Epithelial cell of esophagus (primary cell): ENCODE results near the gene APBB1IP.
"Not testable (repeated sequence)": the region's sequence is repeated elsewhere in the genome, so short reads cannot be mapped to it uniquely, and the experiment has no call there.

ENCODE experiments used
- DNase-seq: peaks from one replicate; pipeline ENCODE4 v3.0.0; 2010; ENCODE audit warnings: low read depth
- H3K4me3 ChIP-seq: 2 replicates; pipeline ENCODE4 v1.5.1; 2011; ENCODE audit warnings: mild to moderate bottlenecking, low read length, control low read depth
- TF ChIP-seq, protein P1 (sequence below): IDR thresholded peaks from 2 replicates; pipeline ENCODE4 v1.5.1; 2011; ENCODE audit warnings: low read depth, mild to moderate bottlenecking, low read length, control low read depth, inconsistent platforms; ENCODE audit not compliant: insufficient read depth; ENCODE audit errors: missing control alignments

The APBB1IP gene

DNA sequence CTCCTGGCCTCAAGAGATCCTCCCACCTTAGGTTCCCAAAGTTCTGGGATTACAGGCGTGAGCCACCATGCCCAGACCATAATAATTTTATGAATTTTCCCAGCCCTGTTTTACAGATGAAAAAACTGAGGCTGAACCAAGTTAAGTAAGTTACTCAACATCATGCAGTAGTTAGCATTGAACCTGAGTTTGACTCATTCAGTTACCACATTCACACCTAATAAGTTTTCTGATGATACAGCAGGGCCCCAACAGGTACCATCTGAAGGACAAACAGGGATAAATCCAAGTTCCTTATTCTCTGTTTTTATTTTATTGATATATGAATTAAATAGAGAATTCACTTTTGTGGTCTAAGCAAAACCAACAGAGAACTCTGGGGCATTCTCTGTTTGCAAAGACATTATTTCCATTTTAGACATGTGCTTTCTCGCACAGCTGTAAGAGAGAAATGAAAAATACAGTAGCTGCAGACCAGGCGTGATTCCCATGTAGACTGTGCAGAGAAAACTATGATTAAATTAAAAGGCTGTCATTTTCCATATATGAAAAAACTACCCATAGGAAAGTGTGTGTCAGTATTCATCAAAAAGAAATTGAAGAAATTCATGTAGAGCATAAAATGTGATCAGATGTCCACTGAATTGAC is 26.6 kb downstream of the APBB1IP start:
- DNase-seq: no peak
- TF ChIP-seq, protein P1, sequence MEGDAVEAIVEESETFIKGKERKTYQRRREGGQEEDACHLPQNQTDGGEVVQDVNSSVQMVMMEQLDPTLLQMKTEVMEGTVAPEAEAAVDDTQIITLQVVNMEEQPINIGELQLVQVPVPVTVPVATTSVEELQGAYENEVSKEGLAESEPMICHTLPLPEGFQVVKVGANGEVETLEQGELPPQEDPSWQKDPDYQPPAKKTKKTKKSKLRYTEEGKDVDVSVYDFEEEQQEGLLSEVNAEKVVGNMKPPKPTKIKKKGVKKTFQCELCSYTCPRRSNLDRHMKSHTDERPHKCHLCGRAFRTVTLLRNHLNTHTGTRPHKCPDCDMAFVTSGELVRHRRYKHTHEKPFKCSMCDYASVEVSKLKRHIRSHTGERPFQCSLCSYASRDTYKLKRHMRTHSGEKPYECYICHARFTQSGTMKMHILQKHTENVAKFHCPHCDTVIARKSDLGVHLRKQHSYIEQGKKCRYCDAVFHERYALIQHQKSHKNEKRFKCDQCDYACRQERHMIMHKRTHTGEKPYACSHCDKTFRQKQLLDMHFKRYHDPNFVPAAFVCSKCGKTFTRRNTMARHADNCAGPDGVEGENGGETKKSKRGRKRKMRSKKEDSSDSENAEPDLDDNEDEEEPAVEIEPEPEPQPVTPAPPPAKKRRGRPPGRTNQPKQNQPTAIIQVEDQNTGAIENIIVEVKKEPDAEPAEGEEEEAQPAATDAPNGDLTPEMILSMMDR: no peak
- H3K4me3 ChIP-seq: no peak overlapping the region

DNA sequence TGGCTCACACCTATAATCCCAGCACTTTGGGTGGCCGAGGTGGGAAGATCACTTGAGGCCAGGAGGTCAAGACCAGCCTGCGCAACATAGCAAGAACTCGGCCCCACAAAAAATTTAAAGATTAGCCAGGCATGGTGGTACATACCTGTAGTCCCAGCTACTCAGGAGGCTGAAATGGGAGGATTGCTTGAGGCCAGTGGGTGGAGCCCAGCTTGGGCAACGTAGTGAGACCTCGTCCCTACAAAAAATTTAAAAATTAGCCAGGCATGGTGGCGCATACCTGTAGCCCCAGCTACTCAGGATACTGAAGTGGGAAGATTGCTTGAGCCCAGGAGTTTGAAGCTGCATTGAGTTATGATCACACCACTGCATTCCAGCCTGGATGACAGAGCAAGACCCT is 28.4 kb downstream of the APBB1IP start:
- DNase-seq, H3K4me3 ChIP-seq: not testable (repeated sequence)

DNA sequence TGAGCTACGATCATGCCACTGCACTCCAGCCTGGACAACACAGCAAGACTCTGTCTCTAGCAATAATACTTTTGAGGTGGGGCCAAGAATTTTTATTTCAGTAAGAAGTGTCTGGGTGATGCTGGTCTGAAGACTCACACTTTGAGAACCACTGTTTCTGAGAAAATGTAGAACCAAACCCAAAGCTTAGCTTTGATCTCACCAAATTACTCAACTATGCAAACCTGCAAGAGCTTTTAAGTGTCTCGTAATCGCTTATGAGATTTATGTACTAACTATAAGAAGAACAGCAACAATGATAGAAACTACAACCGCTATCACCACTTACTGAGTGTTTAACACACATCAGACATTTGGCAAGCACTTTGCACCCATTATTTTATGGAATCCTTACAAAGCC is 29.5 kb downstream of the APBB1IP start:
- no peak overlapping the region for H3K4me3 ChIP-seq
- DNase-seq: no peak
- TF ChIP-seq, protein P1: no peak

DNA sequence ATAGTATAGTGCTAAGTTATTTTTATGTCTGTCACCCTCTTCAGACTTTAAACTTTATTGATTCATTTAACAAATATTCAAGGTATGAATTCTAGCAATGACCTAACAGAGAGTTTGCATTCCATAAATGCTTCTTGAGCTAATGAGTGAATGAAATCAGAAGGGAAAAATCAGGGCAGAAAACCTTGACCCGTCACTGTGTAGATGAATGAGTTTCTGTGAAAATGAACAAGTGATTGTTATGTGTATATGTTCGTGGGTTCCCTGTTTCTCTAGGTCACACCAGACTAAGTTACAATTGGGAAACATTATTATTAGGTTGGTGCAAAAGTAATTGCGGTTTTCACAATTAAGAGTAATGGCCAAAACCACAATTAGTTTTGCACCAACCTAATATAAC is 30.1 kb downstream of the APBB1IP start:
- TF ChIP-seq, protein P1: no peak
- H3K4me3 ChIP-seq: no peak overlapping the region
- no peak for DNase-seq

DNA sequence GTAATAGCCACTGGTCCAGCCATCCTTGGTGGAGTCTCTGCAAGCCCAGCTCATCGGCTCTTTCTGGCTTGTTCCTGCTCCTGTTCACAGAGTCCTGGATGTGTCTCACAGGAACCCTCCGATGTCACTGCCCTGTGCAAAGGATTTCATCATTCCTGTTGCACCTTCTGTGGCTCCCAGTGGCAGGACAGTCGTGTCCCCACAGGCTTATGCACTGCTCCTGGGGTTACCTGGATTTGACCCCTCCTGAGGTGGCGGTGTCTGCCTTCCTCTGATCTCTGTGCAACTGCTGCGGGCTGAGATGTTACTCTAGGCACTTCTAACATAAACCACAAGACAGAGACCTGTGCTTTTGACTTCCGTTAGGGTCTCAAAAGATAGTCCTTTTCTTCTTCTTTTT is 30.6 kb downstream of the APBB1IP start:
- no peak for DNase-seq
- H3K4me3 ChIP-seq: no peak overlapping the region
- TF ChIP-seq, protein P1: no peak

DNA sequence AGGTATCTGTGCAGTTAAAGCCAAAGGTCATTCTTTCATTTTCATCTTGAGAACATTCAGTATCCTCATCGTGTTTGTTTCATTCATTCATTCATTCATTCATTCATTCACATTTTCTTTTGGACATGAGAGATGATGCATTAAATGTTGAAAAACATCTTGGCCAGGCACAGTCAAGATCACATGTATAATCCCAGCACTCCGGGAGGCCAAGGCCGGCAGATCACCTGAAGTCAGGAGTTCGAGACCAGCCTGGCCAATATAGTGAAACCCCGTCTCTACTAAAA is 34.3 kb downstream of the APBB1IP start:
- no peak for DNase-seq
- H3K4me3 ChIP-seq: no peak overlapping the region
- TF ChIP-seq, protein P1: no peak

DNA sequence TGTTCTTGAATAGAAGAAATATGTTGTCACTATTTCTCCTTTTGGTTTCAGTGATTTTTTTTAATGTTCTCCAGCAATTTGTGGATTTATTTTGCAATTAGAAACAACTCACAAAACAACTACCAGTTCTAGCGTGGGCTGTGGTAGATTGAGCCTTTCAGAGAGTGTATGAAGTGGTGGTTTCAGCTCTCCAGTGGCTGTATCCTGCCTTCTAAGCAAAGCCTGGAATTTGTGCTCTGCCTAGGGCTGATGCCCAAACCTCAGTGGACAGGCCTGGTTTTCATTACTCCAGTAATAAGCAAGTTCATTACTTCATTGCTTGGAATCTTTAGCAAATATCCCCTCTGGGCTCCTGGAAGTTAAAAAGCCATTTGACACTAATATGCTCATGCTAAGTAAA is 35.9 kb downstream of the APBB1IP start:
- no peak overlapping the region for H3K4me3 ChIP-seq
- TF ChIP-seq, protein P1: no peak
- no peak for DNase-seq

DNA sequence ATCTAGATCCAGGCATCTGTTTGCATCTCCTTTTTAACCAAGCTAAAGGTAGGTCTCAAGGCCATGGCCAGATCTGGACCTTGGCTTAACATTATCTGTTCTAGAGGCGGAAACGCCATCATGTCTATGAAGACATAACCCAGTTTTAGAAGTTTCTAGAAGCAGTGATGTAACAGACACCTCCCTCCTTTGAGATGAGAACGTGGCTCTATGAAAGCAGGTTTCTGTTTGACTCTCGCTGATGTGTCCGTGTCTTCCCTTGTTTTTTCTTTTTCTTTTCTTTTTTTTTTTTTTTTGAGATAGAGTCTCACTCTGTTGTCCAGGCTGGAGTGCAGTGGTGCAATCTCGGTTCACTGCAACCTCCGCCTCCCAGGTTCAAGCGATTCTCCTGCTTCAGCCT is 36.7 kb downstream of the APBB1IP start:
- H3K4me3 ChIP-seq, DNase-seq: not testable (repeated sequence)
